Measurements from ENCODE around the gene SAMD11.

- TF ChIP-seq ZNF274 (IDR thresholded peaks at IDR 0.05; ENCODE audit: low read depth, low read length) (no peak), YY1 (IDR thresholded peaks at IDR 0.05; ENCODE audit: insufficient read depth, insufficient read length) (no peak), SUZ12 (IDR thresholded peaks at IDR 0.05; ENCODE audit: extremely low read depth, insufficient read depth, insufficient read length) (no peak)
Measured at GRCh38 chr1:959731-960362, 36.1 kb downstream of the SAMD11 start.
